GM19351 (cell line): ENCODE results near the gene PPP2R5E.
A peak's percentile ranks its signal among the peaks of the same experiment; 100 is the strongest.
"Not testable (repeated sequence)": the region's sequence is repeated elsewhere in the genome, so short reads cannot be mapped to it uniquely, and the experiment has no call there.

Experiments
- ATAC-seq: cut with Tn5 transposase; IDR thresholded peaks from one replicate; pipeline ENCODE4 v1.9.1; 2021; ENCODE audit warnings: mild to moderate bottlenecking, moderate library complexity; ENCODE audit not compliant: unreplicated experiment

PPP2R5E gene

DNA sequence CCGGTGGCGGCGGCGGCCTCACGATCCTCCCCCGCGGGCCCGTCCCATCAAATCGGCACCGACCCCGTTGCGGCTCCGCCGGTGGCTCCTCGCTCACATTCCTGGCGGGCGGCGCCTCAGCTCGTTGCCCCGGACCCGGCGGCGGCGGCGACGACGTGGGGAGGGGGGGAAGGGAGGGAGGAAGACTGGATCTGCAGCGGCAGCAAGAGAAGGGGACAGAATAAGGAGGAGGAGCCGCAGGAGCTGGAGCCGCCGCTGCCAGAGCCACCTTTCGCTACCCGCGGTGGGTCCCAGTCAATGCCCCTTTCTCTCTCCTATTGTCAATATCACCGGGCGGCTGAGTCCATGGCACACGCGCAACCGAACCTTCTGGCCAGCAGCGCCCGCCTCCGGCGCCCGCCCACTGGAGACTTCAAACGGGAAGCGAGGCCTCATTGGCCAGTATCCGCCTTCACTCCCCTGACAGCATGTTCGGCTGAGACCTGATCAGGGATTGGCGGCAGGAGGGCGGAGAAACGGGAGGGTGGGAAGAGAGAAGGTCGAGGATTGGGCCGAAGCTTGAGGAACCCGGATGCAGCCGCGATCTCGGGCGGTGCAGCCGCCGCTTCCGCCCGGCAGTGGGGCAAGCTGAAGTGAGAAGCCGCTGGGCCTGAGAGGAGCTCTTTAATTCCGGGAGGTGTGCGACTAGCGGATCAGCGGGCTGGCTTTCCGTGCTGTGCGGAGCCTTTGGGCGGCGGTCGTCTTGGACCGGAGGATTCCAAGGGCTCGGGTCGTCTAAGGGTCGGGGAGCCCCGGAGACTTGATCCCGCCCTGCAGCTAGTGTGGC lies at the start of gene PPP2R5E:
PPP2R5E (minus strand) TSS at position 378 of the 826 bp plus-strand sequence. CDS start 3,692 bp downstream, outside the sequence.
- peak; percentile 93 for ATAC-seq

DNA sequence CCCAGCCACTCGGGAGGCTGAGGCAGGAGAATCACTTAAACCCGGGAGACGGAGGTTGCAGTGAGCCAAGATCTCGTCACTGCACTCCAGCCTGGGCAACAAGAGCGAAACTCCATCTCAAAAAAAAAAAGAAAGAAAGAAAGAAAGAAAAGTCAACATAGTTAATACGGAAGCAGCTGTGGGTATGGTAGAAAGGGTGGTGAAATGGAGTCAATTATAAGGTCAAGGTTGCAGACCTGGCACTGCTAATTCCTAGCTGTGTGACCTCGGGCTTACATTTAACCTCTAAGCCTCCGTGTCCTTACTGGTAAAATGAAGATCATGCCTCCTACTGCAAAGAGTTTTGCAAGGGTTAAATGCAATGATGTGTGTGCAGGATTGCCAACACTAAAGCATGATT lies 39.9 kb upstream of the PPP2R5E start:
- not testable (repeated sequence) for ATAC-seq

DNA sequence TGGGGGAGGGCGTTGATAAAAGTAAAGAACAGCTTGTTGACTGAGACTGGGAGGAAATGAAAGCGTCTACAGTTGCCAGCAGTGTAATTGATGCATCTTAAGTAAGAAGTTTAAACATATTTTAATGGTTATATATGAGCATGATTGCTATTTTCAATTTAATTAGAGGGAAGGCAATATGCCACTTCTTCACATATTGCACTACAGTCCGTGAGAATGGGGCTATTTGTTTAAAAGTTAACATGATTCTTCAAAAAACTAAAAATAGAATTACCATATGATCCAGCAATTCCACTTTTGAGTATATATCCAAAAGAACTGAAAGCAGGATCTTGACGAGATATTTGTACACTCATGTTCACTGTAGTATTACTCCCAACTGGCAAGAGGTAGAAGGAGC lies 38.3 kb upstream of the PPP2R5E start:
- no peak for ATAC-seq

DNA sequence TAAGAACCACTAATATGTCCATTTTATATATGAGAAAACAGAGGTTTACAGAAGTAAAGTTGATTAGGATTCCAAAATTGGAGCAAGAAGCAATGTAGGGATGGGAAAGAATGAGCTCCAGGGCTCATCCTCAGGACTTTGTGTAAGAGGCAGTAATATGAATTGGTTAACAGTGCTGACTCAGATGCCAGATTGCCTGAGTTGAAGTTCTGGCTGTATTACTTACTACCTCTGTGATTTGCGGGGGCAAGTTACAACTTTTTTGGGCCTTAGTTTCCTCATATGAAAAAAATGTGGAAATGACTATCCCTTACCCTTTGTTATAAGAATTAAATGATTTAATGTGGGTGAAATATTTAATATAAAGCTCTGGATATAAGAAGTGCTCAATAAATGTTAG lies 35.1 kb upstream of the PPP2R5E start:
- no peak for ATAC-seq

DNA sequence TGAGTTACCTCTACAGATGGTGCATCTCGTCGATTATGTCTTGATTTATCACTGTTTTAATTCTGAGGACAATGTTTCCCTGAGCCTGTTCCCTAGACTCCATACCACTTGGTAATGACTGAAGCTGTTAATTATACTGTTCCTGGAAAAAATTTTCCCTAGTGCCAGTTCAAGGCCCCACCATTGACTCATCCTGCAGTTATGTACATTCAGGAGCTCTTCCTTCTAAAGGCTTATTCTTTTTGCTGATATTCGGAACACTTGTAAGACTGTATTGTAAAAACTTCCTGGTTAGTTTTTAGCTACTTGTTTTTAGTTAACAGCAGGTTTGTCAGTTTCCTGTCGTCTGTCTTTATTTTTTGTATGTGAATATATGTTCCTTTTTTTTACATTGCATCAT lies 30.4 kb upstream of the PPP2R5E start:
- no peak for ATAC-seq

DNA sequence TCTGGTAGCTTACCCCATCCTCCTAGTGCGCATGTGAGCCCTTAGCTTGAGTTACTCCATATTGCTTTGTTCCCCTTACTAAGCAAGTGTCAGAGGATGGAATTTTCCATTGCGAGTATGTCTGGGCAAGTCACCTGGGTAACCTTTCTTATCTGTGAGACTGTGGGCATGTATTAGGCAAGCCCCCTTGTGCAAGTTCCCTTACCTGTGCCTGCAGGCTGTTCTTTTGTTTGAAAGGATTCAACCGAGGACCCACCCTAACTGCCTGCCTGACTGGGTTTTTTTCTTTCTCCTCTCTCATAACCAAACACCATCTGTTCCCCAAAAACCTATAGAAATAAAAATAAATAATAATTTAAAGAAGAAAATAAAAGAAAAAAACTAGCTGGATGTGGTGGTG lies 22.3 kb upstream of the PPP2R5E start:
- no peak for ATAC-seq

DNA sequence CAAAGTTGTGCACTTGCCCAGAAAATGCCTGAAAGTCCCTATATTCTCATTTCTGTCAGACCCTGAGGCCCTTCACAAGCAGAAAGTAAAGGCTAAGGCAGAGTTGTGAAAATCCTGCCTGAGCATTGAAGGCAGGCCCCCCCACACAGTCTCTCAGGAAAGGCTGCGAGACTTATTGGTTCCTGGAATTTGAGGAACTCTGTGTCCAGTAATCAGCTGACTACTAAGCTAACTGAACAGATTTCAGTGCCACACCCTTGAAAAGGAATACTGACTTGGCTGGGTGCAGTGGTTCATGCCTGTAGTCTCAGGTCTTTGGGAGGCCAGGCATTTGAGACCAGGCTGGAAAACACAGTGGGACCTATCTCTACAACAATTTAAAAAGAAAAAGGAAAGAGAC lies 21.1 kb upstream of the PPP2R5E start:
- ATAC-seq: no peak

DNA sequence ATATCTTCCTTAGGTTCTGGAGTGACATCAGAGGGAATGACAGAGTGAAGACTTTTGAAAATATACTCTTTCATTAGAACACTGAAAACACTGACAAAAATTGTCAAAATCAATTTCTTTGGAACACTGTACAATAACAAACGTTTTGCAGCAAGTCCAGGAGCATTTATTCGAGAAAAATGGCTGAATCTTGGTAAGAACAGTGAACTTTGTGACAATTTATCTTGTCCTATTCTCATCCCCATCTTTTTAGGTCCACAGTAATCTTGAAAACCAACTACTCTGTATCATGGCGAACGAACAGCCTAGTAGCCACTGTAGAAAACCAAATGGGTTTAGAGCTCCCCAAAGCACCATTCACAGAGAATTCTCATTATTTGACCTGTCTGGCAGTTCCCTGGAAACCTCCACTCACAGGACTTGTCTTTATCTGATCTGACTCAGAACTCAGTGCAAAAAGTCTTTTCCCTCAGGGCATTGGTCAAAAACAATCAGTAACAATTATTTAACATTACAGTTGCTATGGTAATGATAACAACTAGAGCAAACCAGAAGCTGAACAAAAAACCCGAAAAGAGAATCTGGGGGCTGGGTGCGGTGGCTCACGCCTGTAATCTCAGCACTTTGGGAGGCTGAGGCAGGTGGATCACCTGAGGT lies 20.3 kb upstream of the PPP2R5E start:
- ATAC-seq: no peak

DNA sequence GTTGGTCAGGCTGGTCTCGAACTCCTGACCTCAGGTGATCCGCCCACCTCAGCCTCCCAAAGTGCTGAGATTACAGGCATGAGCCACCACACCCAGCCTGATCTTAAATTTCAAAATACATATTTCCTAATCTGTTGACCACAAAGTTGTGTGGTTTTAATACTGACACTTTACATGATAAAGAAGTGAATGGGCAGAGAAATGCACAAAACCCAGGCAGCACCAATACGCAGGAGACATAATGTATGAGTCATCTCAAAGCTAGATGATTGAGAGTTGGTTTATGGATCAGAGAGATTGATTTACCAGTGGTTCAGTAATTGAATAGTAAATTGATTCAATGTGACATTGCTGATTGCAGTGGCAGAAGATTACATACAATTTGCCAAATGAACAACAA lies 19.2 kb upstream of the PPP2R5E start:
- no peak for ATAC-seq

DNA sequence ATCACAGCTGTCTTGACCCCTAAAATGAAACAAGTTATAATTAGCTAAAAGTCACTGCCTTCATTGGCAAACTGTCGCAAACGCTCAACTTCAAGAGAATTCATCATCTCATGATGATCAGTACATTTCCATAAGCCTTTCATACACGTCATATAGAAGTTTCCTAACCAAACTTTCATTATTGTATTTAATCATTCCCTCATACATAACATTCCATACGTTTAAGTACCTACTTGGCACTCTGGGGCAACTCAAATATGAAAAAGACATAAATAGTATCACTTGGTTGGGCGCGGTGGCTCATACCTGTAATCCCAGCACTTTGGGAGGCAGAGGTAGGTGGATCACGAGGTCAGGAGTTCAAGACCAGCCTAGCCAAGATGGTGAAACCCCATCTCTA lies 12.4 kb upstream of the PPP2R5E start:
- no peak for ATAC-seq

DNA sequence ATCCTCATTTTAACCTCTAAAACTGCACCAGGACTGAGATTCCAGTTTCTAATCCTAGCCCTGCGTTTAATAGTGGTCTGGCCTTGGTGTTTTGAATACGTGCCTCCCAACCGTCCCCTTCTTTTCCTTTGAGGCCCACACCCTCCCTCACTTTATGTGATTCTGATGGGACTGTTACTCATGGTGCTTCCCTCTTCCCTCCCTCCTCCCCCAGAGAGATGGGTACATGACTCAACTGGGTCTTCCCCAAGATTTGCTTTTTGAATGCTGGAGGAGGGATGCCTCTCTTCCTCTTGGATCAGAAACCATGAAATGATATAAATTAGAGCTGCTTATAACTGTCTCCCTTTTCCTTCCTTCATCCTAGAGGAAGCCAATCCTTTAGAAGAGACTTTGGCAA lies 8.2 kb upstream of the PPP2R5E start:
- ATAC-seq: no peak

DNA sequence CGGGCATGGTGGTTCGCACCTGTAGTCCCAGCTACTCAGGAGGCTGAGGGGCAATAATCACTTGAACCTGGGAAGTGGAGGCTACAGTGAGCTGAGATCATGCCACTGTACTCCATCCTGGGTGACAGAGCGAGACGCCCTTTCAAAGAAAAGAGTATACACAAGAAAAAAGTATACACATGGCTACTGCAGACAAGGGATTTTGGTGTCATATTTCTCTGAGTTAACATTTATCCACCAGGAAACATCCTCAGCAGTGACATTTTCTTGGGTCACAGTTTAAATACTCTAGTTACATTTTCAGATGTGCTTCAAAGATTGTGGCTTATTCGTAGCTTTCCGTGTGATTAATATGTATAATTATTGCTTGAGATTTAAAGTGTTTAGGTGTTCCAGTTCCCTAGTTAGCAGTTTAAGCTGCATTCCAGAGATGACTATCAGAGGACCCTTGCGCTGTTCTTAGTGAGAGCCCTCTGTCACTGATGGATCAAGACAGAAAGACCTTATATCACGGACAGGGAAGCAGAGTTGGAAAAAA lies 4.7 kb upstream of the PPP2R5E start:
- ATAC-seq: no peak

DNA sequence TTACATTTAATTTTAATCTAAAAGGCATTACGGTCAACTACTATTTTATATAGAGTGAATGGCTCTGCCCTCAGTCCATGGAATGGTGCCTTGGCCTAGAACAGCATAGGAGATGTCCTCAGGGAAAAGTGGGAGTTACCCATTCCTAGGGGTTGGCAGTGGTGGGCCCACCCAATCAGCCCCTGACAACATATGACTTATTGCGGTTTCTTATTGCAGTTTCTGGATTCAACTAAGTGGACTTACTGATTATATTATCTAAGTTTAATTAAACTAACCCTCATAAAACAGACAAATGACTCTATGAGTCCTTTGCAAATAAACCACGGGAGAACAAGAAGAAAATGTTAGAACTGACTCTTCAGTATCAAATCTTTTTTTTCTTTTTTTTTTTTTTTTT lies 2.3 kb upstream of the PPP2R5E start:
- ATAC-seq: no peak

DNA sequence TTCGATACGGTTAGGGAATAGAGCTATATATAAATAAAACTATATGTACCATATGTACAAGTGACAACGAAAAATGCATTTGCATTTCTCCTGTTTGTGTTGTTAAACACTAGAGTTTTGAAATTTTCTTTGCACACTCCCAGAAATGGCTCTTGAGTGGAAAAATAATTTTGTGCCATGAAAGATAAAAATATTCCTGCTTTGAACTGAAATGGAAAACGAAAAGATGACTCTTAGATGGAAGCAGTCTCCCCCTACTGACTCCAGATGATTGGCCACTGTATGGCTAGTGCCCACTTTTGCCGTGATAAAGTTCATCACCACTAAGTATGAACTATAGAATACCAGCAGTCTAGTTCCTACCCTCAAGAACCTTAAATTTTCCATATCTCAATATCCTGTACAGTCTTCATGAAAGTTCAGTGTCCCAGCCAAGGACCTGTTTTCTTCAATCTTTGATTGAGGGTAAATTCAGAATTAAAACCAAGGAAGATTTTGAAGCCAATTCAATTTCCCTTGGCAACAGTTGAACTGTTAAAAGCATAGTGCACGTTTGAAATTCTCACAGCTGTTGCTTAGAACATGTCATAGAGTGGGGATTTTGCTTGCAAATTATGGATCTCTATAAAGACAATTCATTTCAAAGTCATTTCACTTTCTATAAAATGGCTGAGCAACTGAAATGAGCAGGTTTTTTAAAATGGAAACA lies 1.6 kb upstream of the PPP2R5E start:
- no peak for ATAC-seq

DNA sequence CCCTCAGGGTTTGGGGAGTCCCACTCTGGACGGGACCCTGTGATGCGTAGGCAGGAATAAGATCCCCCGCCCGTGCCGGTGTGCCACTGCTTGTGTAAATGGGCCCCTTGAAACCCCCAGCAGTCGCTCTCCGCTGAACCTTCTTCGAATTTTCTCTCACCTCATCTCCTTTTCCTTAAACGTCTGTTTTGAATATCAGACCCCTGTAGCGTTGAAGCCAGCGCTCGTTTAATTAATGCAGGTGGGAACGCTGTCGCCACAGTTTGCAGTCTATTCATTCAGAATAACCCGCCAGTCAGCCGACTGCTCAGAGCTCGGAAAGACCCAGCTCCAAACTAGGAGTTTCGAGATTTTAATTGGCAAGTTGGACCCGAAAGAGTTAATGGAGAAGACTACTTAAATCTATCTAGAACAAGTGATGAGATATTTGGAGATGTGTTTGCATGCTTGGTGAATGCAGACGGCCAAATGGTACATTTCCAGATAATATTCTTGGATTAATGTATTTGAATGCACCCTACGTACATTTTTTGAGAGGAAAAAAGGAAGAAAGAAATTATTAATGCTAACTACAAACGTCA lies 739 bp upstream of the PPP2R5E start:
- peak; percentile 31 for ATAC-seq

DNA sequence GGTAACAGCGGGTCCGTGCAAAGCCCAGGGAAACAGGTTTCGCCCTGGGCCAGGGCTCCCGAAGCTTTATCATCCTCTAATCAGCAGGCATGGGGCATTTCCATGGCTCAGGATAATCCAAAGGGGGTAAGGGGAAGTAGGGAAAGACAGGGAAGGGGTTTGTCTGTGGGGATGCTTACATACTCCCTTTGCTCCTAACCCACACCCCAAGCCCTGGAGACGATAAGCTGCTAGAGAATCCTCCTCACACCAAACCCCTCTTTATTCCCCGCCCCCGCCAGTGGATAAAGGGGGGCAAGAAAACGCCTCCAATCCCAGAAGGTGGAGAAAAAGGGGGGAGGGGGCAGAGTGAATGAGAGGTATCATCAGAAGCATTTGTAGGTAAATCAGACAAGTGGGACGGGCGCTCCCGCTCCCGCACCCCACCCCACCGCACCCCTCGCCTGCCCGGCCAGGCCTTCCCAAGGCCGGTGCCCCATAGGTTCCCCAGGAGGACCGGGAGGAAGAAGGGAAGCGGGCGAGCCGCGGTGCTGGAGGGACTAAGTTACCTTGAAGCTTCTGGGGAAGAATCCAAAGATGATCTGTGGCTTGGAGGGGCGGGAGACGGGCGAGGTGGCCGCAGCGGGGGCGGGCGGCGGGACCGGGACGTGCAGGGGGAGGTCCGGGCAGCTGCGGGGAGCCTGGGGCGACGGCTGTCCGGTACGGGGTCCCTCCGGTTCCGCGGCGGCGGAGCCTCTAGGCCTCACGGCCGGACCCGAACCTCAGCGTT lies 762 bp downstream of the PPP2R5E start:
- peak; percentile 5 for ATAC-seq

DNA sequence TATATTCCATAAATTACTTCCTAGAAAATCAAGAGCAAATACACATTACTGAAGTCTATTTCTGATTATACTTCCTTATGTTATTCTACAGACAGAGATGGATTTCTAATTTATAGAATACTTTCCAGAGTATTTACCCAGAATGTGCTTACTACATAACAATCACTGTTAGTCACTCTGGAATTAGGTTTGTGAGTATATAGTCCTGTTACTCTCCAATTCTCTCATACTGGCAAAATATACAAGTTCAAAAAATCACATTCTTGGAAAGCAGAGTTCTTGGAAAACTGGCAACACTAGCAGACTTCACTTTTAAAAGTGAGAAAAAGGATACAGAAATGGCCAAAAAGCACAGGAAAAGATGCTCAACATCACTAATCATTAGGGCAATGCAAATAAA lies 7.3 kb downstream of the PPP2R5E start:
- no peak for ATAC-seq

DNA sequence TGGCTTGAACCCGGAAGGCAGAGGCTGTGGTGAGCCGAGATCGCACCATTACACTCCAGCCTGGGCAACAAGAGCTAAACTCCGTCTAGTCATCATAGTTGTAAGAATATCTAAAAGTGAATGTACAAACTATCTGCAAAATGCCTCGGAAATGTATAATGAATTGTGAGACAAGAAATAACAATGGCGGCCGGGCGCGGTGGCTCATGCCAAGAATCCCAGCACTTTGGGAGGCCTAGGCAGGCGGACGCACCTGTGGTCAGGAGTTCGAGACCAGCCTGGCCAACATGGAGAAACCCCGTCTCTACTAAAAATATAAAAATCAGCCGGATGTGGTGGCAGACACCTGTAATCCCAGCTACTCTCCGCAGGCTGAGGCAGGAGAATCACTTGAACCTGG lies 9.7 kb downstream of the PPP2R5E start:
- ATAC-seq: no peak

DNA sequence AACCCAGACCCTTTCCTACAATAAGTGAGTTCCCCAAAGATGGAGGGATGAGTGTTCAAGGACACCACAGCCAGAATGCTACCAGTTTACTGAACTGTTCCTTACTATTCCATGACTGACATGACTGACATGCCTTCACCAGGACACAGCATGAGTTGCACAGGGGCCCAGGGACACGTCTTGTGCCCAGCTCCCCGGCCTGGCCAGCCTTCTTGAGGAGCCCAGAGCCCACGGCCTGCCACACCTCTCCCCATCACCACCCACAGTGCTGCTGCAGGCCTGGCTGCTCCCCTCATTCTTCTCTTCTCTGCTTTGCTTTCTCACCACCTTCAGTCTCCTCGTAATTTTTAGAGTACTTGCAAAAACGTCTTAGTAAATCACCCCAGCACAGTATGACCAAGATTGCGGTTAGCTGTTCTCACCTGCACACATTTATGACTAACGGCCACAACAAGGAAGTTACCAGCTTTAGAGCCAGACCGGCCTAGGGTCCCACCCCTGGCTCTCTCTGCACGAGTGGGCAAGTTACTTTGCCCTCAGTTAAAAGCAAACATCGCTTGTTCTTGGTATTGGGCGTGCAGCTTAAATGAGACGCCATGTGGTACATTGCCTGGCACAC lies 18.5 kb downstream of the PPP2R5E start:
- peak; percentile 100 for ATAC-seq
